Measurements from ENCODE around the gene DISC1. TPM values are rescaled to one million over a fixed set of nuclear protein-coding genes. Genes with fewer than 3 reads are reported as not detected.
A peak's percentile ranks its signal among the peaks of the same experiment; 100 is the strongest.

DISC1 gene
- total and polyA plus RNA-seq, 2 of the 13 experiments (the other 11 are each of a cell fraction or from before 2014, with no cell fraction given) = 4.2 to 4.6 TPM

DNA sequence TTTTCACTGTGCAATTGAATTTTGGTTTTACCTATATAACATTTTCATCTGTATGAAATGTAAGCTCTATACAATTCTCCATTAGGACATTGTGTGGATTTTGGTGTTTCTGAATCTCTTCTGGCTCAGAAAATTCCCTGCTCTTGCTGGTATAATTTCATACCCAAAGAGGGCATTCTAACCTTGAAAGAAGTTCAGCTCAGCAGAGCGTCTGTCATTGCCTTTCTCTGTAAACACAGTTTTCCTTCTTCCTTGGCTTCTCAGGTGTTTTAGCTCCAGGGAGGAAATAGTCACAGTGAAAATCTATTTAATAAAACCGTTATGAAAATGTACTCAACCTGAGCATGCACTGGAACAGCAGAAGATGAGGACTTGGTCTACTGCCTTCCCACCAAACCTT is 16.0 kb downstream of the DISC1 start:
- Histone ChIP-seq H3K4me3 (replicated peaks in 1 of 3; ENCODE audit: insufficient read depth in 1 of 3, low read depth in 2 of 3, low read length in 3 of 3) (no peak overlapping the region), H3K4me2 (ENCODE audit: low read depth, low read length) (no peak overlapping the region), H3K4me1 (ENCODE audit: insufficient read depth, low read length) (no peaks in the 10 kb centered on the region), H3K27ac (ENCODE audit: extremely low read length, insufficient read depth, low read length) (no peak overlapping the region), H3K36me3 (replicated peaks in 1 of 2; ENCODE audit: control insufficient read depth in 1 of 2, insufficient read depth in 2 of 2, low read length in 2 of 2) (no peaks in the 10 kb centered on the region), H3K79me2 (ENCODE audit: insufficient read depth, low read length) (peaks cover 7% of the 10 kb centered on the region), H4K20me1 (ENCODE audit: insufficient read depth, low read length) (no peaks in the 10 kb centered on the region), H2AFZ (ENCODE audit: low read length) (no peak overlapping the region), H3K27me3 (ENCODE audit: control insufficient read depth in 1 of 2, insufficient read depth in 2 of 2, low read length in 2 of 2) (no peaks in the 10 kb centered on the region), H3K9me3 (ENCODE audit: low read length) (no peaks in the 10 kb centered on the region), H3K9ac (ENCODE audit: insufficient read depth, low read depth, low read length) (no peak overlapping the region)
- DNase-seq (ENCODE audit: low spot score) (no peak), ATAC-seq (no peak), FAIRE-seq (no peak)
- BruUV-seq (replicated peaks) = no TSS peak
- 59% methylated on average over 2 of the region's 2 CpGs for WGBS (ENCODE audit: low lambda C conversion rate)
- 0 out of 2 replicates have a peak, but pooled peaks have one; percentile 7 for TF ChIP-seq STAG1 (CRISPR knock-in tag; IDR thresholded peaks at IDR 0.05)
- no peak for TF ChIP-seq TAF15 (IDR thresholded peaks at IDR 0.05; ENCODE audit: low read depth, low read length, poor library complexity, severe bottlenecking)
- TF ChIP-seq, protein P1, sequence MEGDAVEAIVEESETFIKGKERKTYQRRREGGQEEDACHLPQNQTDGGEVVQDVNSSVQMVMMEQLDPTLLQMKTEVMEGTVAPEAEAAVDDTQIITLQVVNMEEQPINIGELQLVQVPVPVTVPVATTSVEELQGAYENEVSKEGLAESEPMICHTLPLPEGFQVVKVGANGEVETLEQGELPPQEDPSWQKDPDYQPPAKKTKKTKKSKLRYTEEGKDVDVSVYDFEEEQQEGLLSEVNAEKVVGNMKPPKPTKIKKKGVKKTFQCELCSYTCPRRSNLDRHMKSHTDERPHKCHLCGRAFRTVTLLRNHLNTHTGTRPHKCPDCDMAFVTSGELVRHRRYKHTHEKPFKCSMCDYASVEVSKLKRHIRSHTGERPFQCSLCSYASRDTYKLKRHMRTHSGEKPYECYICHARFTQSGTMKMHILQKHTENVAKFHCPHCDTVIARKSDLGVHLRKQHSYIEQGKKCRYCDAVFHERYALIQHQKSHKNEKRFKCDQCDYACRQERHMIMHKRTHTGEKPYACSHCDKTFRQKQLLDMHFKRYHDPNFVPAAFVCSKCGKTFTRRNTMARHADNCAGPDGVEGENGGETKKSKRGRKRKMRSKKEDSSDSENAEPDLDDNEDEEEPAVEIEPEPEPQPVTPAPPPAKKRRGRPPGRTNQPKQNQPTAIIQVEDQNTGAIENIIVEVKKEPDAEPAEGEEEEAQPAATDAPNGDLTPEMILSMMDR (CRISPR knock-in tag; IDR thresholded peaks at IDR 0.05) = 0 out of 2 replicates have a peak, but pooled peaks have one; percentile 11
- ChIA-PET CTCF (ENCODE audit: low intra/inter-chr PET ratio, low total read pairs) (no interaction called here), POLR2A (no interaction called here)
- intact Hi-C loops (cut with micrococcal nuclease; ENCODE audit: unreplicated experiment) (no loop called here), in situ Hi-C loops (cut with HindIII; ENCODE audit: extremely low pct_ligation_motif_present, low pct_unique_long_range_greater_than_20kb) (no loop called here)

GRCh38 chr1:231643071-231643934 is 16.7 kb downstream of the DISC1 start:
- H4K20me1 ChIP-seq (ENCODE audit: insufficient read depth, low read length) = no peaks in the 10 kb centered on the region
- H3K27ac ChIP-seq (ENCODE audit: extremely low read length, insufficient read depth, low read length) = no peak overlapping the region
- ChIA-PET CTCF (ENCODE audit: low intra/inter-chr PET ratio, low total read pairs) (no interaction called here), POLR2A (no interaction called here)
- H3K4me2 ChIP-seq (ENCODE audit: low read depth, low read length) = no peak overlapping the region
- DNase-seq (ENCODE audit: low spot score) (no peak), ATAC-seq (no peak), FAIRE-seq (no peak)
- no peak for TF ChIP-seq MYNN (CRISPR knock-in tag; IDR thresholded peaks at IDR 0.05; ENCODE audit: low read depth)
- TF ChIP-seq ZBTB46 (CRISPR knock-in tag; IDR thresholded peaks at IDR 0.05; ENCODE audit: borderline replicate concordance) = no peak
- no peak overlapping the region for H3K4me3 ChIP-seq (replicated peaks in 1 of 3; ENCODE audit: insufficient read depth in 1 of 3, low read depth in 2 of 3, low read length in 3 of 3)
- in situ Hi-C loops (cut with HindIII; ENCODE audit: extremely low pct_ligation_motif_present, low pct_unique_long_range_greater_than_20kb) = no loop called here
- H3K4me1 ChIP-seq (ENCODE audit: insufficient read depth, low read length) = no peaks in the 10 kb centered on the region
- no peak overlapping the region for H3K9ac ChIP-seq (ENCODE audit: insufficient read depth, low read depth, low read length)
- BruUV-seq (replicated peaks) = no TSS peak
- no peaks in the 10 kb centered on the region for H3K36me3 ChIP-seq (replicated peaks in 1 of 2; ENCODE audit: control insufficient read depth in 1 of 2, insufficient read depth in 2 of 2, low read length in 2 of 2)
- no peaks in the 10 kb centered on the region for H3K9me3 ChIP-seq (ENCODE audit: low read length)
- H2AFZ ChIP-seq (ENCODE audit: low read length) = no peak overlapping the region
- intact Hi-C loops (cut with micrococcal nuclease; ENCODE audit: unreplicated experiment) = no loop called here
- H3K27me3 ChIP-seq (ENCODE audit: control insufficient read depth in 1 of 2, insufficient read depth in 2 of 2, low read length in 2 of 2) = no peaks in the 10 kb centered on the region
- peaks cover 2% of the 10 kb centered on the region for H3K79me2 ChIP-seq (ENCODE audit: insufficient read depth, low read length)
- WGBS (ENCODE audit: low lambda C conversion rate) = 91% methylated on average over 13 of the region's 13 CpGs
